Neural progenitor cell (in vitro differentiated cells): ENCODE measurements around the gene TRAPPC5. TPM values are rescaled to one million over a fixed set of nuclear protein-coding genes. Genes with fewer than 3 reads are reported as not detected.

Experiments
- DNase-seq: peaks from one replicate; pipeline ENCODE4 v3.0.0-alpha.2; 2016; ENCODE audit warnings: low spot score
- H2AFZ ChIP-seq: fragments of 200-600 bp; sonication (generic); replicated peaks from 2 replicates; pipeline ENCODE4 v1.6.1; 2016; ENCODE audit warnings: antibody characterized with exemption
- H3F3A ChIP-seq: fragments of 200-600 bp; sonication (generic); 2 replicates; pipeline ENCODE4 v1.6.1; 2016; ENCODE audit warnings: antibody characterized with exemption, low read depth
- H3K27ac ChIP-seq: fragments of 200-600 bp; sonication (generic); 2 replicates; pipeline ENCODE4 v1.5.1; 2016; ENCODE audit warnings: mild to moderate bottlenecking
- H3K27me3 ChIP-seq: fragments of 200-600 bp; sonication (generic); 2 replicates; pipeline ENCODE4 v1.6.1; 2016; ENCODE audit warnings: mild to moderate bottlenecking, moderate library complexity
- H3K36me3 ChIP-seq: fragments of 200-600 bp; sonication (generic); 2 replicates; pipeline ENCODE4 v1.5.1; 2016
- H3K4me1 ChIP-seq: fragments of 200-600 bp; sonication (generic); 2 replicates; pipeline ENCODE4 v1.6.1; 2016; ENCODE audit warnings: mixed run types
- H3K4me2 ChIP-seq: fragments of 200-600 bp; sonication (generic); 2 replicates; pipeline ENCODE4 v1.6.1; 2016
- H3K4me3 ChIP-seq: fragments of 200-600 bp; sonication (generic); 2 replicates; pipeline ENCODE4 v1.5.1; 2016
- H3K79me2 ChIP-seq: fragments of 200-600 bp; sonication (generic); 2 replicates; pipeline ENCODE4 v1.6.1; 2016; ENCODE audit warnings: low read depth
- H3K9ac ChIP-seq: fragments of 200-600 bp; sonication (generic); 2 replicates; pipeline ENCODE4 v1.6.1; 2016
- H3K9me3 ChIP-seq: fragments of 200-600 bp; sonication (generic); 2 replicates; pipeline ENCODE4 v1.5.1; 2016; ENCODE audit warnings: low read depth
- H4K20me1 ChIP-seq: fragments of 200-600 bp; sonication (generic); 2 replicates; pipeline ENCODE4 v1.6.1; 2016; ENCODE audit warnings: low read depth
- H3K27ac Mint-ChIP-seq: 3 replicates; pipeline ENCODE4 v1.8.0; 2021; ENCODE audit warnings: mixed read lengths
- H3K27me3 Mint-ChIP-seq: 2 replicates; pipeline ENCODE4 v1.8.0; 2022; ENCODE audit warnings: low read depth, mild to moderate bottlenecking, inconsistent platforms, moderate library complexity, mixed read lengths; ENCODE audit not compliant: insufficient read depth
- H3K36me3 Mint-ChIP-seq: 3 replicates; pipeline ENCODE4 v1.8.0; 2021; ENCODE audit warnings: mixed read lengths
- H3K4me1 Mint-ChIP-seq: 3 replicates; pipeline ENCODE4 v1.8.0; 2021; ENCODE audit warnings: mixed read lengths
- H3K4me3 Mint-ChIP-seq: 3 replicates; pipeline ENCODE4 v1.8.0; 2021; ENCODE audit warnings: mild to moderate bottlenecking, moderate library complexity, mixed read lengths
- H3K9me3 Mint-ChIP-seq: 3 replicates; pipeline ENCODE4 v1.8.0; 2020; ENCODE audit warnings: mixed read lengths
- EZH2 ChIP-seq: fragments of 200-600 bp; sonication (generic); IDR thresholded peaks from 2 replicates; pipeline ENCODE4 v1.6.1; 2017; ENCODE audit warnings: antibody characterized with exemption, mild to moderate bottlenecking, moderate library complexity
- EZH2phosphoT487 ChIP-seq: fragments of 200-600 bp; sonication (generic); IDR thresholded peaks from 2 replicates; pipeline ENCODE4 v1.6.1; 2017; ENCODE audit warnings: antibody characterized with exemption
- total RNA-seq: library from RNA; depleted of rRNA; stranded (reverse); fragments of >200 nt; gene quantifications from 2 replicates; pipeline ENCODE4 v1.2.3, GENCODE V29; 2015; ENCODE audit warnings: low replicate concordance
- TF ChIP-seq, protein P1 (sequence below): fragments of 200-600 bp; sonication (generic); IDR thresholded peaks from 2 replicates; pipeline ENCODE4 v1.5.1; 2017; ENCODE audit warnings: antibody characterized with exemption, mild to moderate bottlenecking

Gene TRAPPC5
- total RNA-seq, 1 donor from 2014 or later: 24.4 TPM

GRCh38 chr19:7692417-7693088, 11.9 kb downstream of the TRAPPC5 start:
- no peaks in the 10 kb centered on the region for H3K9me3 Mint-ChIP-seq
- H3K36me3 Mint-ChIP-seq: no peaks in the 10 kb centered on the region
- H3K4me3 Mint-ChIP-seq: no peak overlapping the region
- Histone ChIP-seq H4K20me1 (no peaks in the 10 kb centered on the region), H3K4me3 (no peak overlapping the region), H3K9me3 (no peaks in the 10 kb centered on the region), H2AFZ (no peak overlapping the region), H3K27me3 (peaks cover 24% of the 10 kb centered on the region), H3K27ac (no peak overlapping the region), H3K4me1 (no peaks in the 10 kb centered on the region), H3K4me2 (no peak overlapping the region), H3F3A (no peaks in the 10 kb centered on the region), H3K36me3 (no peaks in the 10 kb centered on the region), H3K79me2 (no peaks in the 10 kb centered on the region), H3K9ac (no peak overlapping the region)
- H3K27me3 Mint-ChIP-seq: peaks cover 3% of the 10 kb centered on the region
- H3K4me1 Mint-ChIP-seq: no peaks in the 10 kb centered on the region
- no peak overlapping the region for H3K27ac Mint-ChIP-seq
- TF ChIP-seq, protein P1, sequence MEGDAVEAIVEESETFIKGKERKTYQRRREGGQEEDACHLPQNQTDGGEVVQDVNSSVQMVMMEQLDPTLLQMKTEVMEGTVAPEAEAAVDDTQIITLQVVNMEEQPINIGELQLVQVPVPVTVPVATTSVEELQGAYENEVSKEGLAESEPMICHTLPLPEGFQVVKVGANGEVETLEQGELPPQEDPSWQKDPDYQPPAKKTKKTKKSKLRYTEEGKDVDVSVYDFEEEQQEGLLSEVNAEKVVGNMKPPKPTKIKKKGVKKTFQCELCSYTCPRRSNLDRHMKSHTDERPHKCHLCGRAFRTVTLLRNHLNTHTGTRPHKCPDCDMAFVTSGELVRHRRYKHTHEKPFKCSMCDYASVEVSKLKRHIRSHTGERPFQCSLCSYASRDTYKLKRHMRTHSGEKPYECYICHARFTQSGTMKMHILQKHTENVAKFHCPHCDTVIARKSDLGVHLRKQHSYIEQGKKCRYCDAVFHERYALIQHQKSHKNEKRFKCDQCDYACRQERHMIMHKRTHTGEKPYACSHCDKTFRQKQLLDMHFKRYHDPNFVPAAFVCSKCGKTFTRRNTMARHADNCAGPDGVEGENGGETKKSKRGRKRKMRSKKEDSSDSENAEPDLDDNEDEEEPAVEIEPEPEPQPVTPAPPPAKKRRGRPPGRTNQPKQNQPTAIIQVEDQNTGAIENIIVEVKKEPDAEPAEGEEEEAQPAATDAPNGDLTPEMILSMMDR: no peak
- TF ChIP-seq EZH2 (no peak), EZH2phosphoT487 (no peak)
- DNase-seq: no peak

DNA sequence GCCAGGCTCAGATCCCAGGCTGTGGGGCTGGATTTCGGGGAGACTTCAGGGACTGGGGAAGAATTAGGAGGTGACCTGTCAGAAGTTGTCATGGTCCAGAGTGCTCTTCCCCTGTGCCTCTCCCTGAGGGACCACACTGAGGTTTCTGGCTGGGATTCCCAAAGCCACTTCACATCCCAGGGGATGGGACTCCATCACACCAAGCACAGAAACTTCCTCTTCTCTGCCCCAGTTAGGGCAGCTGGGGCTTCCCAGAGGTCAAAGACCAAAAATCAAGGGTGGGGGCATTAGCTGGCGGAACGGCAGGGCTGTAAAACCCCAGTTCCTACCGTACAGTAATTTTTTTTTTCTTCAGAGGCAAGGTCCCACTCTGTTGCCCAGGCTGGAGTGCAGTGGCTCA, 13.9 kb downstream of the TRAPPC5 start:
- TF ChIP-seq EZH2: no peak
- TF ChIP-seq EZH2phosphoT487: no peak
- TF ChIP-seq, protein P1: no peak
- Histone ChIP-seq H3K4me1 (no peaks in the 10 kb centered on the region), H3K9me3 (no peaks in the 10 kb centered on the region), H3K4me3 (no peak overlapping the region), H3K27me3 (peaks cover 44% of the 10 kb centered on the region), H2AFZ (no peak overlapping the region), H3F3A (no peaks in the 10 kb centered on the region), H3K9ac (no peak overlapping the region), H3K27ac (no peak overlapping the region), H3K79me2 (no peaks in the 10 kb centered on the region), H4K20me1 (no peaks in the 10 kb centered on the region), H3K36me3 (no peaks in the 10 kb centered on the region), H3K4me2 (no peak overlapping the region)
- DNase-seq: no peak
- H3K4me3 Mint-ChIP-seq: no peak overlapping the region
- H3K27ac Mint-ChIP-seq: no peak overlapping the region
- no peaks in the 10 kb centered on the region for H3K4me1 Mint-ChIP-seq
- H3K9me3 Mint-ChIP-seq: no peaks in the 10 kb centered on the region
- H3K36me3 Mint-ChIP-seq: no peaks in the 10 kb centered on the region
- H3K27me3 Mint-ChIP-seq: peaks cover 3% of the 10 kb centered on the region

GRCh38 chr19:7697721-7698287, 17.2 kb downstream of the TRAPPC5 start:
- TF ChIP-seq EZH2 (no peak), EZH2phosphoT487 (no peak)
- TF ChIP-seq, protein P1: no peak
- H3K4me1 ChIP-seq: no peaks in the 10 kb centered on the region
- no peak overlapping the region for H2AFZ ChIP-seq
- no peak overlapping the region for H3K27ac Mint-ChIP-seq
- H3K36me3 ChIP-seq: no peaks in the 10 kb centered on the region
- no peak overlapping the region for H3K27ac ChIP-seq
- peaks cover 2% of the 10 kb centered on the region for H3K27me3 Mint-ChIP-seq
- H4K20me1 ChIP-seq: no peaks in the 10 kb centered on the region
- no peaks in the 10 kb centered on the region for H3K9me3 ChIP-seq
- H3K4me3 ChIP-seq: no peak overlapping the region
- H3K27me3 ChIP-seq: peaks cover 52% of the 10 kb centered on the region
- H3F3A ChIP-seq: no peaks in the 10 kb centered on the region
- H3K79me2 ChIP-seq: no peaks in the 10 kb centered on the region
- no peaks in the 10 kb centered on the region for H3K9me3 Mint-ChIP-seq
- no peak for DNase-seq
- no peaks in the 10 kb centered on the region for H3K4me1 Mint-ChIP-seq
- no peak overlapping the region for H3K4me3 Mint-ChIP-seq
- H3K36me3 Mint-ChIP-seq: no peaks in the 10 kb centered on the region
- H3K4me2 ChIP-seq: no peak overlapping the region
- no peak overlapping the region for H3K9ac ChIP-seq
